K562 (cell line): ENCODE results near the gene CTXND1. TPM values are rescaled to one million over a fixed set of nuclear protein-coding genes. Genes with fewer than 3 reads are reported as not detected.

Experiments
- ATAC-seq: fragments of 200-7000 bp; cut with Tn5 transposase; 3 replicates; pipeline ENCODE4 v1.9.1; 2020; ENCODE audit warnings: moderate library complexity
- BruUV-seq: library from RNA; stranded (reverse); fragments of 400-500 nt; replicated peaks from 2 replicates; lab custom pipeline; 2021; lab: Mats Ljungman, UMichigan
- CTCF ChIA-PET: fragments of 300-600 bp; formaldehyde crosslinking; extraction: SDS; loops from one replicate; lab custom pipeline; 2021; ENCODE audit warnings: low intra/inter-chr PET ratio; lab: Yijun Ruan, JAX
- POLR2A ChIA-PET: fragments of 300-600, 350-650 bp; sonication (Branson Sonifier 250); formaldehyde crosslinking; extraction: SDS; loops from one replicate; lab custom pipeline; 2021; ENCODE audit warnings: antibody characterized with exemption, inconsistent platforms; lab: Yijun Ruan, JAX
- DNase-seq, 4 experiments: peaks; one replicate each; pipeline versions ENCODE4 v3.0.0 to v3.0.0-alpha.2; 2011 to 2018; ENCODE audit warnings: low spot score in 3 of 4, mixed read lengths in 3 of 4; ENCODE audit errors: extremely low read depth in 1 of 4
- FAIRE-seq: peaks from 2 replicates; lab custom pipeline; 2011; peaks lifted over from hg19 to GRCh38; lab: Jason Lieb, UNC
- H2AFZ ChIP-seq: 2 replicates; pipeline ENCODE4 v1.6.0; 2011; ENCODE audit warnings: low read depth, low read length, control low read depth, inconsistent platforms
- H3K27ac ChIP-seq: fragments of 200-600 bp; 3 replicates; pipeline ENCODE4 v1.8.0; 2011; ENCODE audit warnings: low read depth, mild to moderate bottlenecking, control low read depth, inconsistent platforms, low read length, moderate library complexity, mixed read lengths; ENCODE audit errors: extremely low read depth
- H3K27me3 ChIP-seq, 2 experiments: fragments of 300-600 bp in 1 of 2; 2 replicates in 1 of 2; 3 replicates in 1 of 2; pipeline versions ENCODE4 v1.6.0 to v1.8.0; 2011; ENCODE audit warnings: inconsistent platforms in 2 of 2, low read length in 2 of 2, mild to moderate bottlenecking in 1 of 2, mixed read lengths in 1 of 2, moderate library complexity in 1 of 2; ENCODE audit not compliant: control insufficient read depth in 2 of 2, insufficient read depth in 2 of 2
- H3K36me3 ChIP-seq: fragments of 300-600 bp; 3 replicates; pipeline ENCODE4 v1.8.0; 2011; ENCODE audit warnings: mild to moderate bottlenecking, low read length, inconsistent platforms; ENCODE audit not compliant: control insufficient read depth, insufficient read depth
- H3K4me1 ChIP-seq, 2 experiments: fragments of 200-600 bp in 1 of 2; replicated peaks in 1 of 2; 2 replicates in 1 of 2; 3 replicates in 1 of 2; pipeline versions ENCODE4 v1.5.1 to v1.8.0; 2011; ENCODE audit warnings: inconsistent platforms in 2 of 2, low read length in 2 of 2, mild to moderate bottlenecking in 1 of 2, mixed read lengths in 1 of 2, moderate library complexity in 1 of 2; ENCODE audit not compliant: control insufficient read depth in 2 of 2, insufficient read depth in 2 of 2
- H3K4me2 ChIP-seq: 2 replicates; pipeline ENCODE4 v1.6.1; 2011; ENCODE audit warnings: low read length, control low read depth, inconsistent platforms, mixed read lengths; ENCODE audit not compliant: insufficient read depth
- H3K4me3 ChIP-seq: fragments of 200-600 bp; sonication (generic), shearing (Covaris generic); 2 replicates; pipeline ENCODE4 v1.5.1; 2016; ENCODE audit warnings: control low read depth, inconsistent platforms
- H3K79me2 ChIP-seq: fragments of 200-600 bp; 3 replicates; pipeline ENCODE4 v1.8.0; 2011; ENCODE audit warnings: low read length, inconsistent platforms; ENCODE audit not compliant: control insufficient read depth, insufficient read depth
- H3K9ac ChIP-seq, 2 experiments: 2 replicates each; pipeline versions ENCODE4 v1.6.0 to v1.6.1; 2011; ENCODE audit warnings: low read depth in 2 of 2, low read length in 2 of 2, control low read depth in 1 of 2, inconsistent platforms in 1 of 2, mild to moderate bottlenecking in 1 of 2, mixed read lengths in 1 of 2; ENCODE audit not compliant: insufficient read depth in 1 of 2
- H3K9me1 ChIP-seq: one replicate; pipeline ENCODE4 v1.6.0; 2011; ENCODE audit warnings: inconsistent platforms, mild to moderate bottlenecking, low read length, moderate library complexity; ENCODE audit not compliant: control insufficient read depth, insufficient read depth
- H3K9me3 ChIP-seq: replicated peaks from 2 replicates; pipeline ENCODE4 v1.5.1; 2011; ENCODE audit warnings: low read depth, low read length, inconsistent platforms; ENCODE audit not compliant: control insufficient read depth, insufficient read depth
- H4K20me1 ChIP-seq: replicated peaks from 2 replicates; pipeline ENCODE4 v1.6.1; 2011; ENCODE audit warnings: low read length, inconsistent platforms, mixed read lengths; ENCODE audit not compliant: control insufficient read depth, insufficient read depth
- ATF3 ChIP-seq, 2 experiments: fragments of 450-650 bp in 1 of 2; sonication (generic) in 1 of 2; formaldehyde crosslinking in 1 of 2; IDR thresholded peaks in 1 of 2; conservative IDR thresholded peaks in 1 of 2; 2 replicates each; pipeline versions ENCODE4 v1.6.1 to v1.8.1; 2016 to 2023; ENCODE audit warnings: mild to moderate bottlenecking in 2 of 2, moderate library complexity in 2 of 2, inconsistent platforms in 1 of 2, missing genetic modification reagents in 1 of 2
- CEBPG ChIP-seq, 3 experiments: fragments of 200-800 bp in 1 of 3; sonication (Bioruptor generic) in 1 of 3; sonication (generic) in 1 of 3; formaldehyde crosslinking in 1 of 3; IDR thresholded peaks in 2 of 3; conservative IDR thresholded peaks in 1 of 3; 2 replicates each; pipeline versions ENCODE4 v1.6.1 to v1.8.0; 2016 to 2022; ENCODE audit warnings: missing compliant biosample characterization in 2 of 3, missing genetic modification characterization in 2 of 3, mild to moderate bottlenecking in 1 of 3, missing genetic modification reagents in 1 of 3
- FOXJ2 ChIP-seq: fragments of 200-800 bp; sonication (Bioruptor generic); IDR thresholded peaks from 2 replicates; pipeline ENCODE4 v1.6.1; 2016; ENCODE audit warnings: missing genetic modification characterization, missing compliant biosample characterization
- GABPB2 ChIP-seq: fragments of 250-450 bp; sonication (Bioruptor Pico); conservative IDR thresholded peaks from 2 replicates; pipeline ENCODE4 v1.5.1; 2021; ENCODE audit warnings: mild to moderate bottlenecking
- ZBTB34 ChIP-seq: fragments of 250-450 bp; sonication (Bioruptor Pico); IDR thresholded peaks from 2 replicates; pipeline ENCODE4 v1.8.0; 2021; ENCODE audit warnings: mild to moderate bottlenecking, moderate library complexity
- WGBS: fragments of 100-300 bp; shearing (Covaris generic); methylation state at CpG from one replicate; pipeline ENCODE4 v1.1.6; 2016; ENCODE audit warnings: low coverage, mixed read lengths; ENCODE audit not compliant: insufficient coverage; ENCODE audit errors: missing lambda C conversion rate; 5-methylcytosine and 5-hydroxymethylcytosine counted together
- in situ Hi-C: fragments of 300-500 bp; cut with MboI; formaldehyde crosslinking; loops from 4 replicates; pipeline ENCODE4 v1.15.0; 2018; ENCODE audit warnings: inconsistent platforms, mixed read lengths
- intact Hi-C: fragments of 100-400 bp; cut with micrococcal nuclease; formaldehyde crosslinking; loops from 2 replicates; pipeline ENCODE4 v1.14.2; 2022
- polyA plus RNA-seq, 8 experiments: library from polyadenylated mRNA; depleted of rRNA in 4 of 8; stranded (reverse) in 5 of 8; unstranded in 3 of 8; fragments of >200 nt; fragmentation: Nextera tagmentation in 2 of 8; fragmentation: Illumina TruSeq in 1 of 8; extraction: Ambion mirVana in 2 of 8; extraction: Trizol in 1 of 8; gene quantifications; 2 replicates each; pipeline versions ENCODE4 v1.2.1 to v1.2.3, GENCODE V29; 2011 to 2014; ENCODE audit warnings: inconsistent platforms in 1 of 8, missing spikeins in 1 of 8
- total RNA-seq, 7 experiments: library from RNA; depleted of rRNA in 6 of 7; stranded (reverse); fragments of >200 nt in 6 of 7; fragmentation: Illumina TruSeq in 2 of 7; extraction: Trizol in 2 of 7; gene quantifications; 2 replicates each; pipeline versions ENCODE4 v1.2.1 to v1.2.3, GENCODE V29; 2011 to 2021; ENCODE audit warnings: low replicate concordance in 1 of 7

Gene CTXND1
- total and polyA plus RNA-seq, 9 of the 15 experiments (the other 6 are each of a cell fraction or from before 2014, with no cell fraction given), result 0.04 TPM; not detected in 7

DNA sequence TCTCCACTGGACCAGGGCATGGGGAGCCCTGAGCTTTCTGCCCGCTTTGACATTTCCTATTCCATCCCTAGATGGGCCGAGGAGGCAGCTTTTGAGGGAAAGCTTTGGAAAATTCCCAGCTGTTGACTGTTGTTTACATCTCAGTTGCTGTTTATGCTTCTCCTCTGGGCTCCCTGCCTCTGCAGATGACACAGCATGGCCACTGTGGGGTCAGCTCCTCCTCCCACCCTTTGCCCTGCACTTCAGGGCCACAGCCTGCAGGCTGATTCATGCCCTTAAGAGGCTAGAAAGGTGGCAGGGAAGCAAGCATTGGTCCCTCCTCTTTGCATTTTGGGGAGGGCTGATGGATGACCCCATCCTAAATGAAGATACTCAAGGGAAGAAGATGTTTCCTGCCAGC, 8.5 kb upstream of the CTXND1 start:
- Histone ChIP-seq H3K79me2 (no peaks in the 10 kb centered on the region), H2AFZ (no peak overlapping the region), H3K9me3 (no peaks in the 10 kb centered on the region), H3K27me3 (peaks cover 6 to 12% of the 10 kb centered on the region in 2 experiments; a peak in 3 of 5 replicates), H3K4me1 (no peaks in the 10 kb centered on the region), H3K4me3 (no peak overlapping the region), H3K27ac (no peak overlapping the region), H3K9me1 (no peaks in the 10 kb centered on the region), H4K20me1 (no peaks in the 10 kb centered on the region), H3K4me2 (no peak overlapping the region), H3K36me3 (no peaks in the 10 kb centered on the region), H3K9ac (no peak overlapping the region)
- DNase-seq (no peak), ATAC-seq (no peak), FAIRE-seq (no peak)
- TF ChIP-seq FOXJ2 (peak; percentile 81), GABPB2 (CRISPR knock-in tag) (no peak)
- WGBS, result 0% methylated on average over 2 of the region's 2 CpGs
- in situ Hi-C loops, result no loop called here
- ChIA-PET CTCF (no interaction called here), POLR2A (interaction anchor here (0.6 kb wide), 1 partner anchor 17 kb away, joined by 5 read pairs; no protein-coding TSS in a partner anchor)
- no TSS peak for BruUV-seq
- intact Hi-C loops, result no loop called here

GRCh38 chr15:80259942-80260510, 8.0 kb upstream of the CTXND1 start:
- in situ Hi-C loops (no loop called here), intact Hi-C loops (no loop called here)
- 0% methylated on average over 1 of the region's 1 CpG for WGBS
- H3K9ac ChIP-seq, result no peak overlapping the region
- DNase-seq (no peak), FAIRE-seq (no peak), ATAC-seq (no peak)
- H3K27ac ChIP-seq, result no peak overlapping the region
- H3K4me3 ChIP-seq, result no peak overlapping the region
- TF ChIP-seq ATF3 (IDR thresholded peaks at IDR 0.05), result no peak
- no peak for TF ChIP-seq ATF3 (CRISPR knock-in tag; conservative IDR thresholded peaks at IDR 0.05)
- TF ChIP-seq ZBTB34, result no peak
- no peak for TF ChIP-seq CEBPG (CRISPR knock-in tag; IDR thresholded peaks at IDR 0.05)
- peak in 1 of 2 experiments; percentile 34; a peak in 1 of 4 replicates for TF ChIP-seq CEBPG (tag; conservative IDR thresholded peaks at IDR 0.05 in 1 of 2, IDR thresholded peaks at IDR 0.05 in 1 of 2)
- no peak overlapping the region for H2AFZ ChIP-seq
- H3K9me1 ChIP-seq, result no peaks in the 10 kb centered on the region
- no peaks in the 10 kb centered on the region for H3K79me2 ChIP-seq
- no peaks in the 10 kb centered on the region for H3K9me3 ChIP-seq
- H3K4me1 ChIP-seq, result no peaks in the 10 kb centered on the region
- H3K36me3 ChIP-seq, result no peaks in the 10 kb centered on the region
- H3K27me3 ChIP-seq, result peaks cover 6 to 12% of the 10 kb centered on the region in 2 experiments; a peak in 4 of 5 replicates
- BruUV-seq, result no TSS peak
- no peak overlapping the region for H3K4me2 ChIP-seq
- H4K20me1 ChIP-seq, result no peaks in the 10 kb centered on the region
- ChIA-PET CTCF (no interaction called here), POLR2A (interaction anchor here (0.6 kb wide), 1 partner anchor 17 kb away, joined by 5 read pairs; no protein-coding TSS in a partner anchor)
